PC-3 (cell line): ENCODE data around the gene GYG1.

Experiments
- CTCF ChIP-seq: fragments of 300-600 bp; sonication (generic); conservative IDR thresholded peaks from 2 replicates; pipeline ENCODE4 v1.5.1; 2017; ENCODE audit warnings: antibody characterized with exemption, low read depth, mild to moderate bottlenecking, low read length
- EZH2 ChIP-seq: fragments of 300-600 bp; sonication (generic); IDR thresholded peaks from one replicate; pipeline ENCODE4 v1.6.1; 2017; ENCODE audit warnings: antibody characterized with exemption, mild to moderate bottlenecking, low read length; ENCODE audit not compliant: unreplicated experiment
- EZH2phosphoT487 ChIP-seq: fragments of 300-600 bp; sonication (generic); IDR thresholded peaks from 2 replicates; pipeline ENCODE4 v1.6.1; 2018; ENCODE audit warnings: mild to moderate bottlenecking, antibody characterized with exemption, low read length, borderline replicate concordance

DNA sequence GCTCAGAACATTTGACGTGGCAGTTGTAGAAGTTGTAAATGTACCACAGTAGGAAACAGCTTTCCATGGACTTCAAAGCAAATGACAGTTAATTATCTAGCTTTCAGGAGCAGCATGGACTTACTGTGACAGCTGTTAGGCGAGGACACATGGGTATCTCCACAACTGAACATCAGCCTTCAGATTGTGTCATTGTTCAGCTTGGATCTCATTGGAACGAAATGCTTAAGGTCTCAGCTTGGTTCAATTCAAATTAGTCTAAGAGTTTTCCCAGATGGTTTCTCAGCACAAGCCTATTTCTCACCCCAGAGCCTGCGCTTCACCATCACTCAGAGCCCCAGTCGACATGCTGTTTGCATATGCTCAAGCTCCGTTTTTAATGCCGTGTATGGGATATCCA, 21.1 kb upstream of the GYG1 start:
- TF ChIP-seq EZH2: no peak
- TF ChIP-seq CTCF: no peak
- TF ChIP-seq EZH2phosphoT487: no peak
